Measurements from ENCODE around the gene BIN2.
"Not testable (repeated sequence)": the region's sequence is repeated elsewhere in the genome, so short reads cannot be mapped to it uniquely, and the experiment has no call there.

- not testable (repeated sequence) for TF ChIP-seq MAF1 (CRISPR knock-in tag; IDR thresholded peaks at IDR 0.05; ENCODE audit: borderline replicate concordance); CREB1 (IDR thresholded peaks at IDR 0.05); CREB1 (CRISPR knock-in tag; IDR thresholded peaks at IDR 0.05); MAZ (IDR thresholded peaks at IDR 0.05; ENCODE audit: borderline replicate concordance, low read depth, low read length); MAZ (CRISPR knock-in tag; IDR thresholded peaks at IDR 0.05; ENCODE audit: low read depth); CTCF (CRISPR knock-in tag; IDR thresholded peaks at IDR 0.05); HDAC6 (IDR thresholded peaks at IDR 0.05; ENCODE audit: low read depth, low read length); TP53 (CRISPR knock-in tag; conservative IDR thresholded peaks at IDR 0.05); PRDM15 (CRISPR knock-in tag; IDR thresholded peaks at IDR 0.05); POLR2A (IDR thresholded peaks at IDR 0.05; ENCODE audit: insufficient read depth in 1 of 2, low read depth in 2 of 2, low read length in 2 of 2); RAD21 (CRISPR knock-in tag; IDR thresholded peaks at IDR 0.05); REST (IDR thresholded peaks at IDR 0.05; ENCODE audit: borderline replicate concordance in 1 of 2, low read depth in 1 of 2, low read length in 2 of 2); SMC3 (IDR thresholded peaks at IDR 0.05; ENCODE audit: low read length)
- TF ChIP-seq, protein P1, sequence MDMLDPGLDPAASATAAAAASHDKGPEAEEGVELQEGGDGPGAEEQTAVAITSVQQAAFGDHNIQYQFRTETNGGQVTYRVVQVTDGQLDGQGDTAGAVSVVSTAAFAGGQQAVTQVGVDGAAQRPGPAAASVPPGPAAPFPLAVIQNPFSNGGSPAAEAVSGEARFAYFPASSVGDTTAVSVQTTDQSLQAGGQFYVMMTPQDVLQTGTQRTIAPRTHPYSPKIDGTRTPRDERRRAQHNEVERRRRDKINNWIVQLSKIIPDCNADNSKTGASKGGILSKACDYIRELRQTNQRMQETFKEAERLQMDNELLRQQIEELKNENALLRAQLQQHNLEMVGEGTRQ (IDR thresholded peaks at IDR 0.05; ENCODE audit: low read depth, low read length) = not testable (repeated sequence)
- TF ChIP-seq, protein P1 (CRISPR knock-in tag; IDR thresholded peaks at IDR 0.05; ENCODE audit: borderline replicate concordance) = not testable (repeated sequence)
- TF ChIP-seq, protein P2, sequence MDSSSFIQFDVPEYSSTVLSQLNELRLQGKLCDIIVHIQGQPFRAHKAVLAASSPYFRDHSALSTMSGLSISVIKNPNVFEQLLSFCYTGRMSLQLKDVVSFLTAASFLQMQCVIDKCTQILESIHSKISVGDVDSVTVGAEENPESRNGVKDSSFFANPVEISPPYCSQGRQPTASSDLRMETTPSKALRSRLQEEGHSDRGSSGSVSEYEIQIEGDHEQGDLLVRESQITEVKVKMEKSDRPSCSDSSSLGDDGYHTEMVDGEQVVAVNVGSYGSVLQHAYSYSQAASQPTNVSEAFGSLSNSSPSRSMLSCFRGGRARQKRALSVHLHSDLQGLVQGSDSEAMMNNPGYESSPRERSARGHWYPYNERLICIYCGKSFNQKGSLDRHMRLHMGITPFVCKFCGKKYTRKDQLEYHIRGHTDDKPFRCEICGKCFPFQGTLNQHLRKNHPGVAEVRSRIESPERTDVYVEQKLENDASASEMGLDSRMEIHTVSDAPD (CRISPR knock-in tag; IDR thresholded peaks at IDR 0.05) = not testable (repeated sequence)
Observed at GRCh38 chr12:51300768-51301167, 23.2 kb downstream of the BIN2 start.

Data from HepG2 (cell line).